Loucy (cell line): Measurements from ENCODE around the gene CHMP3.
"Not testable (repeated sequence)": the region's sequence is repeated elsewhere in the genome, so short reads cannot be mapped to it uniquely, and the experiment has no call there.

Source experiments
- H2AFZ ChIP-seq: fragments of 200-600 bp; sonication (generic); 2 replicates; pipeline ENCODE4 v1.6.0; 2016; ENCODE audit warnings: antibody characterized with exemption, mild to moderate bottlenecking, low read length, moderate library complexity
- H3F3A ChIP-seq: fragments of 200-600 bp; 2 replicates; pipeline ENCODE4 v1.6.0; 2016; ENCODE audit warnings: antibody characterized with exemption, low read depth, mild to moderate bottlenecking
- H3K27me3 ChIP-seq: fragments of 200-600 bp; sonication (generic); 2 replicates; pipeline ENCODE4 v1.6.1; 2014; ENCODE audit warnings: low read length, mild to moderate bottlenecking; ENCODE audit not compliant: insufficient read depth, poor library complexity, severe bottlenecking
- H3K36me3 ChIP-seq: fragments of 200-600 bp; sonication (generic); 2 replicates; pipeline ENCODE4 v1.6.1; 2016; ENCODE audit warnings: low read length; ENCODE audit not compliant: insufficient read depth
- H3K4me1 ChIP-seq: fragments of 200-600 bp; sonication (generic); 2 replicates; pipeline ENCODE4 v1.5.1; 2014; ENCODE audit warnings: low read length, mild to moderate bottlenecking; ENCODE audit not compliant: insufficient read depth, poor library complexity, severe bottlenecking
- H3K4me2 ChIP-seq: fragments of 200-600 bp; sonication (generic); 2 replicates; pipeline ENCODE4 v1.6.0; 2014; ENCODE audit warnings: antibody characterized with exemption, low read length, low read depth, mild to moderate bottlenecking; ENCODE audit not compliant: poor library complexity, severe bottlenecking
- H3K4me3 ChIP-seq: fragments of 200-600 bp; sonication (generic); 2 replicates; pipeline ENCODE4 v1.5.1; 2014; ENCODE audit warnings: low read length, mild to moderate bottlenecking, mixed read lengths; ENCODE audit not compliant: poor library complexity, severe bottlenecking
- H3K79me2 ChIP-seq: fragments of 200-600 bp; sonication (generic); 2 replicates; pipeline ENCODE4 v1.6.1; 2014; ENCODE audit warnings: low read length; ENCODE audit not compliant: insufficient read depth
- H3K9ac ChIP-seq: fragments of 200-600 bp; sonication (generic); 2 replicates; pipeline ENCODE4 v1.6.0; 2014; ENCODE audit warnings: mild to moderate bottlenecking, low read depth, low read length, moderate library complexity; ENCODE audit not compliant: poor library complexity, severe bottlenecking
- H3K9me2 ChIP-seq: fragments of 200-600 bp; sonication (generic); replicated peaks from 2 replicates; pipeline ENCODE4 v1.6.1; 2016; ENCODE audit warnings: low read depth, low read length, mixed read lengths
- H3K9me3 ChIP-seq: fragments of 200-600 bp; sonication (generic); 2 replicates; pipeline ENCODE4 v1.6.1; 2014; ENCODE audit warnings: mild to moderate bottlenecking, antibody characterized with exemption, low read length, low read depth; ENCODE audit not compliant: insufficient read depth
- H4K20me1 ChIP-seq: fragments of 200-600 bp; sonication (generic); 2 replicates; pipeline ENCODE4 v1.6.0; 2014; ENCODE audit warnings: antibody characterized with exemption, low read length, mild to moderate bottlenecking; ENCODE audit not compliant: insufficient read depth, poor library complexity, severe bottlenecking
- EZH2phosphoT487 ChIP-seq: fragments of 200-600 bp; IDR thresholded peaks from 2 replicates; pipeline ENCODE4 v1.6.1; 2018; ENCODE audit warnings: antibody characterized with exemption, mild to moderate bottlenecking, moderate library complexity, borderline replicate concordance
- TF ChIP-seq, protein P1 (sequence below): fragments of 200-600 bp; sonication (generic); conservative IDR thresholded peaks from 2 replicates; pipeline ENCODE4 v1.5.1; 2014; ENCODE audit warnings: mild to moderate bottlenecking, antibody characterized with exemption, low read length

The CHMP3 gene

DNA sequence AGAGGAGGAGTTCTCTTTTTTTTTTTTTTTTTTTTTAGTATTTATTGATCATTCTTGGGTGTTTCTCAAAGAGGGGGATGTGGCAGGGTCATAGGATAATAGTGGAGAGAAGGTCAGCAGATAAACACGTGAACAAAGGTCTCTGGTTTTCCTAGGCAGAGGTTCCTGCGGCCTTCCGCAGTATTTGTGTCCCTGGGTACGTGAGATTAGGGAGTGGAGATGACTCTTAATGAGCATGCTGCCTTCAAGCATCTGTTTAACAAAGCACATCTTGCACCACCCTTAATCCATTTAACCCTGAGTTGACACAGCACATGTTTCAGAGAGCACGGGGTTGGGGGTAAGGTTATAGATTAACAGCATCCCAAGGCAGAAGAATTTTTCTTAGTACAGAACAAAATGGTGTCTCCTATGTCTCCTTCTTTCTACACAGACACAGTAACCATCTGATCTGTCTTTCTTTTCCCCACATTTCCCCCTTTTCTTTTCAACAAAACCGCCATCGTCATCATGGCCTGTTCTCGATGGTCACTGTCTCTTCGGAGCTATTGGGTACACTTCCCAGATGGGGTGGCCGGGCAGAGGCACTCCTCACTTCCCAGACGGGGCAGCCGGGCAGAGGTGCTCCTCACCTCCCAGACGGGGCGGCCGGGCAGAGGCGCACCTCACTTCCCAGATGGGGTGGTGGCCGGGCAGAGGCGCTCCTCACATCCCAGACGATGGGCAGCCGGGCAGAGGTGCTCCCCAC lies 14.9 kb downstream of the CHMP3 start:
- H3K9me3 ChIP-seq, H3K36me3 ChIP-seq, H4K20me1 ChIP-seq, H3K27me3 ChIP-seq, H3K4me1 ChIP-seq, H3F3A ChIP-seq, H3K9ac ChIP-seq, H3K4me2 ChIP-seq, H2AFZ ChIP-seq, H3K4me3 ChIP-seq, H3K9me2 ChIP-seq: not testable (repeated sequence)
- H3K79me2 ChIP-seq: peaks cover 12% of the 10 kb centered on the region; the same call in 1 of the 2 replicates

DNA sequence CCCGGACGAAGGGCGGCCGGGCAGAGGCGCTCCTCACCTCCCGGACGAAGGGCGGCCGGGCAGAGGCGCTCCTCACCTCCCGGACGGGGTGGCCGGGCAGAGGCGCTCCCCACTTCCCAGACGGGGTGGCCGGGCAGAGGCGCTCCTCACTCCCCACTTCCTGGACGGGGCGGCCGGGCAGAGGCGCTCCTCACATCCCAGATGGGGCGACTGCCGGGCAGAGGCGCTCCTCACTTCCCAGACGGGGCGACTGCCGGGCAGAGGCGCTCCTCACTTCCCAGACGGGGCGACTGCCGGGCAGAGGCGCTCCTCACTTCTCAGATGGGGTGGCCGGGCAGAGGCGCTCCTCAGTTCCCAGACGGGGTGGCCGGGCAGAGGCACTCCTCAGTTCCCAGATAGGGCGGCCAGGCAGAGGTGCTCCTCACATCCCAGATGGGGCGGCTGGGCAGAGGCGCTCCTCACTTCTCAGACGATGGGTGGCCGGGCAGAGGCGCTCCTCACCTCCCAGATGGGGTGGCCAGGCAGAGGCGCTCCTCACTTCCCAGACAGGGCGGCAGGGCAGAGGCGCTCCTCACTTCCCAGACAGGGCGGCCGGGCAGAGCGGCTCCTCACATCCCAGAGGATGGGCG lies 17.8 kb downstream of the CHMP3 start:
- not testable (repeated sequence) for H2AFZ ChIP-seq, H3K36me3 ChIP-seq, H3F3A ChIP-seq, H3K79me2 ChIP-seq, H3K9me2 ChIP-seq, H3K9me3 ChIP-seq, H3K4me2 ChIP-seq, H3K27me3 ChIP-seq, H3K9ac ChIP-seq, H4K20me1 ChIP-seq, H3K4me1 ChIP-seq, H3K4me3 ChIP-seq

DNA sequence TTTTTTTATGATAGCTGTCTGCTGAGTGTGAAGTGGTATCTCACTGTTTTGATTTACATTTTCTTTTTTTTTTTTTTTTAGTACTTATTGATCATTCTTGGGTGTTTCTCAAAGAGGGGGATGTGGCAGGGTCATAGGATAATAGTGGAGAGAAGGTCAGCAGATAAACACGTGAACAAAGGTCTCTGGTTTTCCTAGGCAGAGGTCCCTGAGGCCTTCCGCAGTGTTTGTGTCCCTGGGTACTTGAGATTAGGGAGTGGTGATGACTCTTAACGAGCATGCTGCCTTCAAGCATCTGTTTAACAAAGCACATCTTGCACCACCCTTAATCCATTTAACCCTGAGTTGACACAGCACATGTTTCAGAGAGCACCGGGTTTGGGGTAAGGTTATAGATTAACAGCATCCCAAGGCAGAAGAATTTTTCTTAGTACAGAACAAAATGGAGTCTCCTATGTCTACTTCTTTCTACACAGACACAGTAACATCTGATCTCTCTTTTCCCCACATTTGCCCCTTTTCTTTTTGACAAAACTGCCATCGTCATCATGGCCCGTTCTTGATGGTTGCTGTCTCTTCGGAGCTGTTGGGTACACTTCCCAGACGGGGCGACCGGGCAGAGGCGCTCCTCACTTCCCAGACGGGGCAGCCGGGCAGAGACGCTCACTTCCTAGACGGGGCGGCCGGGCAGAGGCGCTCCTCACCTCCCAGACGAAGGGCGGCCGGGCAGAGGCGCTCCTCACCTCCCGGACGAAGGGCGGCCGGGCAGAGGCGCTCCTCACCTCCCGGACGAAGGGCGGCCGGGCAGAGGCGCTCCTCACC lies 18.8 kb downstream of the CHMP3 start:
- H3K4me2 ChIP-seq, H3K79me2 ChIP-seq, H3K9ac ChIP-seq, H3K9me2 ChIP-seq, H4K20me1 ChIP-seq, H3F3A ChIP-seq, H3K9me3 ChIP-seq, H3K4me1 ChIP-seq, H3K36me3 ChIP-seq, H3K4me3 ChIP-seq, H3K27me3 ChIP-seq, H2AFZ ChIP-seq: not testable (repeated sequence)

DNA sequence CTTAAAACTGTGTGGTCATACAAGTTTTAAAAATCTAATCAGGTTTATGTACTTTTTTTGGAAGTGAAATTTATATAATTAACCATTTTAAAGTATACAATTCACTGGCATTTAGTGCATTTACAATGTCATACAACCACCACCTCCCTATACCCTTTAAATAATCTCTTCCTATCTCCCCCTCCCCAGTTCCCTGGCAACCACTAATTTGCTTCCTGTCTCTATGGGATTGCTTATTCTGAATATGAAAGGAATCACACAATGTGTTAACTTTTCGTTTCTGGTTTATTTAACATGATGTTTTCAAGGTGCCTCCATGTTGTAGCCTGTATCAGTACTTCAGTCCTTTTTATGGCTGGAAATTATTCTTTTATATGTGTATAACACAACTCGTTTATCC lies 19.4 kb downstream of the CHMP3 start:
- H3K27me3 ChIP-seq: no peaks in the 10 kb centered on the region
- H3F3A ChIP-seq: no peaks in the 10 kb centered on the region
- TF ChIP-seq, protein P1, sequence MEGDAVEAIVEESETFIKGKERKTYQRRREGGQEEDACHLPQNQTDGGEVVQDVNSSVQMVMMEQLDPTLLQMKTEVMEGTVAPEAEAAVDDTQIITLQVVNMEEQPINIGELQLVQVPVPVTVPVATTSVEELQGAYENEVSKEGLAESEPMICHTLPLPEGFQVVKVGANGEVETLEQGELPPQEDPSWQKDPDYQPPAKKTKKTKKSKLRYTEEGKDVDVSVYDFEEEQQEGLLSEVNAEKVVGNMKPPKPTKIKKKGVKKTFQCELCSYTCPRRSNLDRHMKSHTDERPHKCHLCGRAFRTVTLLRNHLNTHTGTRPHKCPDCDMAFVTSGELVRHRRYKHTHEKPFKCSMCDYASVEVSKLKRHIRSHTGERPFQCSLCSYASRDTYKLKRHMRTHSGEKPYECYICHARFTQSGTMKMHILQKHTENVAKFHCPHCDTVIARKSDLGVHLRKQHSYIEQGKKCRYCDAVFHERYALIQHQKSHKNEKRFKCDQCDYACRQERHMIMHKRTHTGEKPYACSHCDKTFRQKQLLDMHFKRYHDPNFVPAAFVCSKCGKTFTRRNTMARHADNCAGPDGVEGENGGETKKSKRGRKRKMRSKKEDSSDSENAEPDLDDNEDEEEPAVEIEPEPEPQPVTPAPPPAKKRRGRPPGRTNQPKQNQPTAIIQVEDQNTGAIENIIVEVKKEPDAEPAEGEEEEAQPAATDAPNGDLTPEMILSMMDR: no peak
- no peak for TF ChIP-seq EZH2phosphoT487
- no peaks in the 10 kb centered on the region for H3K9me2 ChIP-seq
- no peak overlapping the region for H3K4me2 ChIP-seq
- H3K9me3 ChIP-seq: 0 out of 2 replicates have a peak, but pooled peaks cover 6% of the 10 kb centered on the region
- H3K4me1 ChIP-seq: no peaks in the 10 kb centered on the region
- H3K36me3 ChIP-seq: no peaks in the 10 kb centered on the region
- no peaks in the 10 kb centered on the region for H4K20me1 ChIP-seq
- no peak overlapping the region for H2AFZ ChIP-seq
- no peak overlapping the region for H3K9ac ChIP-seq
- H3K4me3 ChIP-seq: no peak overlapping the region
- no peaks in the 10 kb centered on the region for H3K79me2 ChIP-seq
